ENCODE measurements around the gene ZNF236. TPM values are rescaled to one million over a fixed set of nuclear protein-coding genes. Genes with fewer than 3 reads are reported as not detected.
"Not testable (repeated sequence)": the region's sequence is repeated elsewhere in the genome, so short reads cannot be mapped to it uniquely, and the experiment has no call there.

Gene ZNF236
- polyA plus RNA-seq, 1 donor from 2014 or later: 7.7 TPM

GRCh38 chr18:76806301-76806700, 16.1 kb upstream of the ZNF236 start:
- no peaks in the 10 kb centered on the region for H3K79me2 ChIP-seq (replicated peaks; ENCODE audit: insufficient read depth, low read length)
- no peaks in the 10 kb centered on the region for H3K9me2 ChIP-seq (ENCODE audit: insufficient read depth, low read length)
- H3F3A ChIP-seq (ENCODE audit: insufficient read depth, low read length, poor library complexity, severe bottlenecking): no peaks in the 10 kb centered on the region
- no peak overlapping the region for H2AFZ ChIP-seq (ENCODE audit: low read depth, low read length)
- H4K20me1 ChIP-seq (ENCODE audit: insufficient read depth): no peaks in the 10 kb centered on the region
- H3K27me3 ChIP-seq (ENCODE audit: insufficient read depth, low read depth, low read length): no peaks in the 10 kb centered on the region
- H3K4me2 ChIP-seq (ENCODE audit: low read length): no peak overlapping the region
- H3K4me3 ChIP-seq (ENCODE audit: low read length): no peak overlapping the region
- H3K9ac ChIP-seq (ENCODE audit: low read length): no peak overlapping the region
- no peaks in the 10 kb centered on the region for H3K36me3 ChIP-seq (ENCODE audit: insufficient read depth, low read length)
- TF ChIP-seq RAD21 (conservative IDR thresholded peaks at IDR 0.05): no peak
- no peak for TF ChIP-seq CTCF (IDR thresholded peaks at IDR 0.05; ENCODE audit: poor library complexity, severe bottlenecking)
- no peak for TF ChIP-seq EZH2 (IDR thresholded peaks at IDR 0.05; ENCODE audit: borderline replicate concordance, insufficient read depth, low read length, poor library complexity, severe bottlenecking)
- TF ChIP-seq TAF1 (IDR thresholded peaks at IDR 0.05; ENCODE audit: low read depth): no peak
- no peak for TF ChIP-seq MXI1 (conservative IDR thresholded peaks at IDR 0.05; ENCODE audit: poor library complexity, severe bottlenecking)
- no peak for TF ChIP-seq REST (IDR thresholded peaks at IDR 0.05; ENCODE audit: borderline replicate concordance)
- TF ChIP-seq EP300 (conservative IDR thresholded peaks at IDR 0.05; ENCODE audit: poor library complexity, severe bottlenecking): no peak
- TF ChIP-seq SMC3 (conservative IDR thresholded peaks at IDR 0.05; ENCODE audit: poor library complexity): no peak
- no peak for TF ChIP-seq POLR2AphosphoS5 (IDR thresholded peaks at IDR 0.05)
- H3K9me3 ChIP-seq (ENCODE audit: low read length): no peaks in the 10 kb centered on the region
- H3K27ac ChIP-seq (ENCODE audit: low read length): no peak overlapping the region

- no peaks in the 10 kb centered on the region for H3K27me3 ChIP-seq (ENCODE audit: insufficient read depth, low read depth, low read length)
Observed at GRCh38 chr18:76808561-76808960, 13.8 kb upstream of the ZNF236 start.

GRCh38 chr18:76811530-76811929, 10.8 kb upstream of the ZNF236 start:
- not testable (repeated sequence) for H3K9ac ChIP-seq (ENCODE audit: low read length); H3K9me2 ChIP-seq (ENCODE audit: insufficient read depth, low read length); H4K20me1 ChIP-seq (ENCODE audit: insufficient read depth); H3K4me2 ChIP-seq (ENCODE audit: low read length); H3K36me3 ChIP-seq (ENCODE audit: insufficient read depth, low read length); H2AFZ ChIP-seq (ENCODE audit: low read depth, low read length); H3K4me3 ChIP-seq (ENCODE audit: low read length); H3F3A ChIP-seq (ENCODE audit: insufficient read depth, low read length, poor library complexity, severe bottlenecking); H3K27ac ChIP-seq (ENCODE audit: low read length); H3K9me3 ChIP-seq (ENCODE audit: low read length); H3K27me3 ChIP-seq (ENCODE audit: insufficient read depth, low read depth, low read length); H3K79me2 ChIP-seq (replicated peaks; ENCODE audit: insufficient read depth, low read length)

More at GRCh38 chr18:76808561-76808960, 13.8 kb upstream of the ZNF236 start:
- H3K9me3 ChIP-seq (ENCODE audit: low read length): no peaks in the 10 kb centered on the region
- H3K36me3 ChIP-seq (ENCODE audit: insufficient read depth, low read length): no peaks in the 10 kb centered on the region
- H3K79me2 ChIP-seq (replicated peaks; ENCODE audit: insufficient read depth, low read length): no peaks in the 10 kb centered on the region
- no peak overlapping the region for H3K4me2 ChIP-seq (ENCODE audit: low read length)
- H2AFZ ChIP-seq (ENCODE audit: low read depth, low read length): no peak overlapping the region
- H3K27ac ChIP-seq (ENCODE audit: low read length): no peak overlapping the region
- H3K9me2 ChIP-seq (ENCODE audit: insufficient read depth, low read length): no peaks in the 10 kb centered on the region
- TF ChIP-seq POLR2AphosphoS5 (IDR thresholded peaks at IDR 0.05) (no peak), EP300 (conservative IDR thresholded peaks at IDR 0.05; ENCODE audit: poor library complexity, severe bottlenecking) (no peak)
- H3K4me3 ChIP-seq (ENCODE audit: low read length): no peak overlapping the region
- H3F3A ChIP-seq (ENCODE audit: insufficient read depth, low read length, poor library complexity, severe bottlenecking): no peaks in the 10 kb centered on the region
- no peak overlapping the region for H3K9ac ChIP-seq (ENCODE audit: low read length)
- H4K20me1 ChIP-seq (ENCODE audit: insufficient read depth): no peaks in the 10 kb centered on the region

Data from neural cell (in vitro differentiated cells).